Measurements from ENCODE around the gene SBK2.
A peak's percentile ranks its signal among the peaks of the same experiment; 100 is the strongest.
"Not testable (repeated sequence)": the region's sequence is repeated elsewhere in the genome, so short reads cannot be mapped to it uniquely, and the experiment has no call there.

SBK2 gene

DNA sequence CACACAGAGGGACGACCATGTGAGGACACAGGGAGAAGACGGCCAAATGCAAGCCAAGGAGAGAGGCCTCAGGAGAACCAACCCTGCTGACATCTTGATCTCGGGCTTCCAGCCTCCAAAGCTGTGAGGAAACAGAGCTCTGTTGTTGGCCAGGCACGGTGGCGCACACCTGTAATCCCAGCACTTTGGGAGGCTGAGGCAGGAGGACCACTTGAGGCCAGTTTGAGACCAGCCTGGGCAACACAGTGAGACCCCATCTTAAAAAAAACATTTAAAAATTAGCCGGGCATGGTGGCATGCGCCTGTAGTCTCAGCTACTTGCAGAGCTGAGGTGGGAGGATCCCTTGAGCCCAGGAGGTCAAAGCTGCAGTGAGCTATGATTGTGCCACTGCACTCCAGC is 2.7 kb downstream of the SBK2 start:
- not testable (repeated sequence) for DNase-seq

DNA sequence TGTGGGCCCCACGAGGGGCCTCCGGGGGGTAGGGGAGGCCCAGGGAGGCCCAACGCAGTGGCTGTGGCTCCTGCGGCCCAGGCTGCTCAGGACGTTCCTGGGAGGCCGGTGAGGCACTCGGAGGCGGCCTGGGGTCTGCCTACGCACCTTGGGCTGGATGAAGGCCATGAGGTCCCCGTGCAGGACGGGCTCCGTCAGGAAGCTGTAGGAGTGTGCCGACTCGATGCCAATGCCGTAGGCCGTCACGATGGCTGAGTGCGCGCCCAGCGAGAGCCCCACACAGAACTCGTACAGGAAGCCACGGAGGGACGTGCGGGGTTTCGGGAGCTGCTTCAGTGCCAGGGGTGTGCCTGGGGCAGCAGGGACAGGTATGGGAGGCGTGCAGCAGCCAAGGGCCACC is 5.9 kb downstream of the SBK2 start:
- DNase-seq = no peak

DNA sequence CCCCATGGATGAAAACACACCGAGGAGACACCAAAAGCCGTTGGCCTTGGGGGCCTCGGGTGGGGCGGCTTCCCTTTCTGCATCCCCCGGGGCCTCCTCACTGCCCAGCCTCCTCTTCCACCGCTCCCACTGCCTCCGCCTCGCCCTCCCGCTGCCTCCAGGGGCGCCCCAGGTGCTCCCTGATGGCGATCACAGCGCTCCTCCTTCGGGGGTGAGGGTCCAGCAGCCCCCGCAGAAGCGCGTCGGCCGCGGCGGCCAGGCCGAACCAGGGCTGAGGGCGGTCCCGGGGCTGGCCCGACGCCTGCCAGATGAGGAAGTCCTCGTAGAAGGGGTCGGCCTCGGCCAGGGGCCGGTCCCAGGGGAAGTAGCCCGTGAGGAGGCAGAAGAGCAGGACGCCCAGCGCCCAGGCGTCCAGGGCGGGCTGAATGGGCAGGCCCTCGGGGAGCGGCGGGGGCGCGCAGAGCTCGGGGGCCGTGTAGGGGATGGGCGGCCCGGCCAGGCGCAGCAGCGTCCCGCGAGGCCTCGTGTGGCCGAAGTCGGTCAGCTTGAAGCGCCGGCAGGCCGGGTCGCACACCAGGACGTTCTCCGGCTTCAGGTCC is 7.2 kb downstream of the SBK2 start:
- DNase-seq = no peak

DNA sequence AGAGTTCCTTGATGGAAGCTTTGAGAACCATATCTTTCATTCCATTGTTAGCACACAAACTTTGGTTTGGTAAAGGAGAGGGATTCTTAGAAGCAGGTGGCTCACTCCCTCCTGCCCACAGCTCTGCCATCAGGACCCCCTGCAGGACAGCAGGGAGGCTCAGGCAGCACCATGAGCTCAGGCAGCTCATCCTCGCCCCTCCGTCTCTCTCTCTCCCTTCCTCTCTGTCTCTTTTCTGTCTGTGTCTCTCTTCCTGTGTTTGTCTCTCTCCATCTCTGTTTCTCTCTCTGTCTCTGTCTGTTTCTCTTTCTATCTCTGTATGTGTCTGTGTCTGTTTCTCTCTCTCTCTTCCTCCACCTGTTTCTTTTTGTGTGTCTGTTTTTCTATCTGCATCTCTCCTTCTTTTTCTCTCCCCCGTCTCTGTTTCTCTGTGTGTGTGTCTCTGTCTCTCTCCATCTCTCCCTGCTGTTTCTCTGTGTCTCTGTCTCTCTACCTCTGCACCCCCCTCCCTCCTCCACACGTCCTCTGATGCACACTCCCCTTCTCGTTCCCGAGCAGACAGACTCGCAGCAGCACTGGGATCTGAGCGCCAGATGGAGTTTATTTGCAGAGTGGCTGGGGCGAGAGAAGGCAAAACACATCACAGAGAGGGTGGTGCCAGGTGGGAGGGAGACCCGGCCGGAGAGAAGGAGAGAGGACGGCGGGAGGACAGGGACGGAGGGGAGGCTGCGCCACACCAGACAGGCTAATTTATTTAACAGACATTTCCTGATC is 8.7 kb downstream of the SBK2 start:
- DNase-seq = peak; percentile 95 to 96

DNA sequence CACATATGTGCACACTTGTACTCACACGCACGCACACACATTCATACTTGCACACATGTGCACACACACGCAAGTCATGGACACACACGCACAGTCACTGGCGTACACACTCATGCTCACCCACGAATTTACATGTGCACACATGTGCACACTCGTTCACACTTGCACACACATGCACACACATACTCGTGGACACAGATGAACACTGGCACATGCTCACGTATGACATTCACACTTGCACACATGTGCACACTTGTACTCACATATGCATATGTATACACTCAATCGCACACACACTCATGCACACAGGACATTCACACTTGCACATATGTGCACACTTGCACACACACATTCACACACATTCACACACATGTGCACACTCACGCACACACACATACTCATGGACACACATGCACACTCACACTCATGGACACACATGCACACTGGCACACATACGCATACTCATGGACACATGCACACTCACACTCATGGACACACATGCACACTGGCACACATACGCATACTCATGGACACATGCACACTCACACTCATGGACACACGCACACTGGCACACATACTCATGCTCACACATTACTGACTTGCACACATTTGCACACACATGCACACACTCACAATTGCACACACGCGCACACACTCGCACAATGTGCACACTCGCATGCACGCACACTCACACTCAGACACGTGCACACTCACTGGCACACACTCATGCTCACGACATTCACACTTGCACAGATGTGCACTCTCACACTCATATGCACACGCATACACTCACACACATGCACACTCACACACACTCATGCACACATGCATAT is 9.5 kb downstream of the SBK2 start:
- no peak for DNase-seq

DNA sequence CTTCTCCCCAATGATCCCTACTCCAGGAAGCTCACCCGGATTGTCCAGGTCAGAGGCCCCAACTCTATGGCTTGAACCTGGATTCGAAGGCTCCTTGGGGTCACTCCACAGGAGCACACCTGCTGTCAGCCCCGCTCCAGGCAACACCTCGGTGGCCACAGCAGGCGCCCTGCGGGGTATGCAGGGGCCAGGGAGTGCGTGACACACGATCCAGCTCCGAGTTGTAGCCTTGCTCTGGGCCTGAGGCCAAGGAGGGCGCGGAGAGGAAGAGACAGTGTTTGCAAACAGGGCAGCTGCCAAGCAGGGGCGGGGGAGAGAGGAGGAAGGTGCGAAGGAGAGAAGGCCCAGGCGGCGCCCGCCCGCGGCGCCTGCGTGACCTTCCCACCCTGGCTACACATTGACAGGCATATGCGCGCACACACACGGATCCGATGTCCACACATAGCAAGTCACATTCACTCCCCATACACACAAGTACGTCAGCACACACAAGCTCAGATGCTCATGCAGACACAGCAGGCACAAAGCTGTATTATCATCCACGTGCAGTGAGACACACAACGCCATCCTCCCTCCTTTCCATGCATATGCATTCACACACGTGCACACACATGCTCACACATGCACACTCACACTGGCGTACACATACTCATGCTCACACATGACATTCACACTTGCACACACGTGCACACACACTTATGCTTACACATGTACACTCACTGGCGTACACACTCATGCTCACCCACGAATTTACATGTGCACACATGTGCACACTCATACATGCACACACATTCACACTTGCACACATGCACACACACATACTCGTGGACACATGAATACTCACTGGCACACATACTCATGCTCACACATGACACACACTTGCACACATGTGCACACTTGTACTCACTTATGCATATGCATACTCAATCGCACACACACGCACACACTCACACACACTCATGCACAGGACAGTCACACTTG is 10.4 kb downstream of the SBK2 start:
- peak; percentile 15 to 48 for DNase-seq

DNA sequence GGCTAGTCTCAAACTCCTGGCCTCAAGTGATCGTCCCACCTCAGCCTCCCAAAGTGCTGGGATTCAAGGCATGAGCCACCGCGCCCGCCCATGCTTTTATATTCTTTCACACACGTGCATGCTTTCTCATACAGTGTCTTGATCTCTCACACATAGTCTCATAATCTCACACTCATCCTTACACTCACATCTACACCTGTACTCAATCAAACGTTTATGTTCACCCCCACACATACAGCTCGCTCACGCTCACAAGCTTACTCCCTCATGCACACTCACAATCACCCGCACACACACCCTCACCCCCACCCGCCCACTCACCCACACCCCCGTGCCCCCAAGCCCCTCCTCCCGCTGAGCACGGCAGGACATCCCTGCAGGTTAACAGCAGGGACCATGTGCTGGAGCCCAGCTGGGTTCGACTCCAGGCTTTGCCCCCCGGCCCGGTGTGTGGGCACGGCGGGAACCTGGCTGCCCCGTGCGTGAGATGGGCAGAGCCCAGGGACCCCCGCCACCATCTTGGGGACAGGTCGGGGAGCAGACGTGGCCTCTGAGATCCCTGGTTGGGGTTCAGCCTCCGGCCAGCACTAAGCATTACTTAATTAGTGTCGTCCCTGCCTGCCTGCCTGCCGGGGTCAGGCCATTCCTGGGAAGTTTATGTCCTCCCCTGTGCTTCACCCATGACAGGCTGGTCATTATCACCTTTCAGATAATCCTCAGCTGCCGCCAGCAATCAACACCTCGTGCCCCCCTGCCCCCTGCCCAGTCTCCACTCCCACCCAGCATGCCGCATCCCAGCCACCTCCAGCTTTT is 11.4 kb downstream of the SBK2 start:
- peak in 1 of 2 experiments; percentile 42 for DNase-seq

DNA sequence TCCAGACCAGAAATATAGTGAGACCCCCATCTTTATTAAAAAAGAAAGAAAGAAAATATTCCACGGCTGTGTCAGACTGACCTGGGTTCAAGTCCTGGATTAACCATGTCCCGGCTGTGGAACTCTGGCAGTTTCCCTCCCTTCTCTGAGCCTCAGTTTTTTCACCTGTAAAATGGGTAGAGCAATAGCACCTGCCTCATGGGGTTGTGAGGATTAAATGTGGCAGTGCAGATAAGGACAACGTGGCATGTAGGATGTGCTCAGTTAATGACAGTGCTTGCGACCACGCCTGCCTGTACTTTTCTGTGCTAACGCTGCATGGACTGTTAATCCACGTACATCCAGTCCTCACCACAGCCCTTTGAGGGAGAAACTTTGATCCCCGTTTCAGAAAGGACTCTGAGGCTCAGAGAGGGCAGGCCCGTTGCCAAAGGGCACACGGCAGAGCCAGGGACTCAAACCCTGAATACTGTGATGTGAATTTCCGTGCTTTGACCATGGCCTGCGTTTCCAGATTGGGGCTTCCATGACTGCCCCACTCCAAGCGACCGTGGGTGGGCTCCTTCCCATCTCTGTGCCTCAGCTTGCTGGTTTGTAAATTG is 16.1 kb downstream of the SBK2 start:
- DNase-seq = no peak

DNA sequence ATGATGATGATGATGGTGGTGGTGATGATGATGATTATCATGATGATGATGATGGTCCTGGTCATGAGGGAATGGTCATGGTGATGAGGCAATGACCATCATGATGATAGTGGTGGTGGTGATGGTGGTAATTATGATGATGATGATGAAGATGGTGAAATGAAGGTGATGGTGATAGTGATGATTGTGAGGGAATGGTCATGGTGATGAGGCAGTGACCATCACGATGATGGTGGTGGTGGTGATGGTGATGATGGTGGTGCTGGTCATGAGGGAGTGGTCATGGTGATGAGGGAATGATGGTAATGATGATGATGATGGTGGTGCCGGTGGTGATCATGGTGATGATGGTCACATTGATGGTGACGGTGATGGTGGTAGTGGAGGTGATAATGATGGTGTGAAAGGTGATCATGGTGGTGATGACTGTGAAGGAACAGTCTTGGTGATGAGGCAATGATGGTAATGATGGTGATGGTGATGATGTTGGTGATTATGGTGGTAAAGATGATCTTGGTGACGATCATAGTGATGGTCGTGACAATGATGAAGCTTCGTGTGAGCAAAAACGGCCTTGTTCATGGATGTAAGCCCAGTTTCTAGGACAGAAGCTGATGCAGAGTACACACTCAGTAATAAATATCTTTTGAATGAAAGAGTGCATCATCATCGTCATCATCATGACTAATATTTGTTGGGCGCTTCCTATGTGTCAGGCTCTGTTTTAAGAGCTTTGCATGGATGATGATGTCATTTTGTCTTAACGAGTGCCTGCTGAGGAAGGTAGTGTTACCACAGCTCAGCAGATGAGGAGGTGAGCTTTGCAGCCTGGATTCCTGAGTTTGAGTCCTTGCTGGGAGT is 17.3 kb downstream of the SBK2 start:
- no peak for DNase-seq

DNA sequence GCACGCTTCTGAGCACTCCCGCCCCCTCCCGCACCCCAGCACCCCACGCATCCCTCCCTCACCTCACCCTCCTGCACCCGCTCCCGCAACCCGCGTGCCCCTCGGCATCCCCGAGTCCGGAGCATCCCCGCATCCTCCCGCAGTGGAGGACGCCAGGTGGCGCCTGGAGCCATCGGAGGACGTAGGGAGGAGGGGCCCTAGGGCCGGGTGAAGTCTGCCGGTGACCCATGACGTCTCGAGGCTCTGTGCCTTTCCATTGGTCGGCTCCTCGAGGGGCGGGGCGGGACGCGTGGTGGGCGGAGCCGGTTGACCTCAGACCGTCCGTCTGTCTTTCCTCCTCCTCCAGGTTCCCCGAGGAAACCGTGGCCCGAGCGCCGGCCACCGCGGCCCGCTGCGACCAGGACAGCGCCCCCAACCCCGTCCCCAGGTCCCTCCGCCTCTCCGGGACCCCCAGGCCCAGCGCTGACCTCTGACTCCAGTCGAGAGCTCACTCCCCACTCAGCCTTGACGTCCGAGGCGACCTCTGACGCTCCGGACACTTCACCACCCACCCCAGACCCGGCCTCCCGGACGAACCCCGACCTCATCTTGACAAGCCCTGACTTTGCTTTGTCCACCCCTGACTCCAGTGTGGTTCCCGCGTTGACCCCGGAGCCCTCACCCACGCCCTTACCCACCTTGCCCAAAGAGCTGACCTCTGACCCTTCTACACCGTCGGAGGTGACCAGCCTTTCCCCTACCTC is 19.9 kb downstream of the SBK2 start:
- DNase-seq = peak; percentile 80 to 91

DNA sequence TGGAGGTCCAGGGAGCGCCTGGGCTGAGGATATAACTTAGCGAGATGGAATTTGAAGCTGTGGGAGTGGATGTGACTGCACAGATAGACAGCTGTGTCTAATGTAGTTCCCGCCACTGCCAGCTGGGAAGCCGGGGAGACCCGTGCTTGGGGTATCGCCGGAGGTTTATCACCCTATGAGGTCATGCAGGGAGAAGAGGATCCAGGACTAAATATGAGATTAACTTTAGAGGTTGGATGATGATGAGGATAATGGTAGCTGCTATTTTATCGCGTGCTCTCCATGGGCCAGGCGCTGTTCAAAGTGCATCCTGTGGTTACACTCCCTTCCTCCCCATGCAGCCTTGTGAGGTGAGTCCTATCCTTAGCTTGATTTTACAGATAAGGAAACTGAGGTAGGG is 28.8 kb downstream of the SBK2 start:
- no peak for DNase-seq

DNA sequence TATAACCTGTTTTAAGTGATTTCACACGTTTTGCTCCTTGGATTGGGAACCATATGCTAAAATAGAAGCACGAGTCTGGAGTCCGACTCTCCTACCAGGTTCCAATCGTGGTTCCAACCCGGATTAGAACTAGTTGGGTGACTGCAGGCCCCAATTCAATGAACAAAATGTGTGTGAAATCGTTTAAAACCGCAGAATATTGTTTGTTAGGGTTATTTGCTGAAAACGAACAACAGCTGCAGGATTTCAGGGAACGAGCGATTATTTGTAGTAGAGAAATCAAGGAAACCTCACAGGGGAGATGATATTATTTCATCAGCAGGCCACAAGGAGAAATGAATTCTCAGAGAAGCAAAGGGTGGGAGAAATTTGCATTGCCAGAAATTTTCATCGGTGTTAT is 32.0 kb downstream of the SBK2 start:
- DNase-seq = no peak

DNA sequence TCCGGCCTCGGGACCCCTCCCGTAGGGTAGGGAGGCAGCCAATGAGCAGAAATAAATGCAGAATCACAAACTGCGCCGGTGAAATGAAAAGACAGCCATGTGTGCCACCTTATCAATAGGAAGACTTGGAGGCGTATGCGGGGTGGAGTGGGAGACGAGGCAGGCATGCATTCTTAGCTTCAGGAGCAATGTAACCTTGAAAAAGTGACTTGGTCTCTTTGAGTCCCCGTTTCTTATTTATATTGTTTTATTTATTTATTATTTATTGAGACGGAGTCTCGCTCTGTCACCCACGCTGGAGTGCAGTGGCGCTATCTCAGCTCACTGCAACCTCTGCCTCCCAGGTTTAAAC is 32.7 kb downstream of the SBK2 start:
- DNase-seq = no peak

DNA sequence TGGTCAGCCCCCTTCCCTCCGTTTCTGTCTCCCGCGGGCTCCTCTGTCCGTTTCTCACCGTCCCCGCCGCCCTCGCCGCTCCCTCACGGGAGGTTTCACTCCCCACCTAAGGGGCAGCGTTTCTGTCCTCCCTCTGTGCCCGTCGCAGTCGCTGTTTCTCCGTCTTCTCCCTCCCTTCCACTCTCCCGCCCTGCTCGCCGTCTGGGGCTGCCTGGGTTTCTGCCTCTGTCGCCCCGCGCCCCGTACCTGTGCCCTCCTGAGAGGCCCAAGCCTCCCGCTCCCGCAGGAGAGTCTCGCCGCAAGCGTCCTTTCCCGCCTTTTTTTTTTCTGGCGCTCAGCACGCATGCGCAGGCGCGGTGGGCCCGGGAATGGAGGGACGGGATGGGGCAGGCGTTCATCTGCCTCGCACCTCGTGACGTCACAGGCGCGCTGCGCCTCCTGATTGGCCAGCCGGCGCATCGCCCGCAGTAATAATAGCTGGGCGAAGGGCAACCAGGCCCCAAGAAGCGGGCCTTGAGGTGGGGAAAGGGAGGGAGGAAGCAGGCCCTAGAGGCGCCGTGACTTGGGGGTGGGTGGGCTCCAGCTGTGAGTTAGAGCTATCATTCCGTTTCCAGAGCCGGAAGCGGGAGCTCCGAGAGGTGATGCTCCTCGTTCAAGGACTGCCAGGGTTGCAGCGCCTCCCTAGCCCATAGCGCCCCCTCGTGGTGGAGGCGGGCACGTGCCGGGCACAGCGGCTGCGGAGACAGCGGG is 33.3 kb downstream of the SBK2 start:
- DNase-seq = peak; percentile 88 to 92

DNA sequence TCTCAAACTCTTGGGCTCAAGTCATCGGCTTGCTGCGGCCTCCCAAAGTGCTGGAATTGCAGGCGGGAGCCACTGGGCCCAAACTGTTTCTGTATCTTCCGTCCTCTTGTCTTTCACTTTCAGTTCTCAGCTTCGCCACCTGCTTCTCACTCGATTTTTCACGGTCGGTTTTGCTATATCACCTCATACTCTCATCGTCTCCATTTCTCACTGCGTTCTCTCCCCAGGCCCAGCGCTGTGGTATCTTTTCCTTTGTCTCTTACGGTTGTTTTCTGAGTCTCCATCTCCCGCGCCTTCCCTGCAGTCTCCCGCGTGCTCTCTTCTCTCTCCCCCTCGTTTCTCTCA is 33.8 kb downstream of the SBK2 start:
- no peak for DNase-seq

DNA sequence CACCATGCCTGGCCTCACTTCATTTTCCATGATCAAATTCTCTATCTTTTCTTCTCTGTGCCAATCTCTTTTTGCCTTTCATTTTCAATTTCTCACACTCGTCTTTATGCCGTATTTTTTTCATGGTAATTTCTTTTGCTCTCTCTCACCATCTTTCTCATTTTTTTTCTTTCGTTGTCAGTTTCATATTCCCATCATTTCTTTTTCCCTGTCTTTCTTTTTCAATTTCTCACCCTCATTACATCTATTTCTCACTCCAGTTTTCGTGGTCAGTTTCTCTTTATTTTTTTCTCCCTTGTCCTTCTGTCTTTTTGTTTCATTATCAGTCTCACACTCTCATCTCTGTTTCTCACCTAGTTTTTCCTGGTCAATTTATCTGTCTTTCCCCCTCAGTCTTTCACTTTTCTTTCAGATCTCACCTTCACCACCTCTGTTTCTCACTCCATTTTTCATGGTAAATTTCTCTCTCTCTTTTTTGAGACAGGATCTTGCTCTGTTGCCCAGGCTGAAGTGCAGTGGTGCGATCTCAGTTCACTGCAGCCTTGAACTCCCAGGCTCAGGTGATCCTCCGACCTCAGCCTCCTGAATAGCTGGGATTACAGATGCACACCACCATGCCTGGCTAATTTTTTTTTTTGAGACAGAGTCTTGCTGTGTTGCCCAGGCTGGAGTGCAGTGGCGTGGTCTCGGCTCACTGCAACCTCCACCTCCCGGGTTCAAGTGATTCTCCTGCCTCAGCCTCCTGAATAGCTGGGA is 34.6 kb downstream of the SBK2 start:
- DNase-seq = no peak

DNA sequence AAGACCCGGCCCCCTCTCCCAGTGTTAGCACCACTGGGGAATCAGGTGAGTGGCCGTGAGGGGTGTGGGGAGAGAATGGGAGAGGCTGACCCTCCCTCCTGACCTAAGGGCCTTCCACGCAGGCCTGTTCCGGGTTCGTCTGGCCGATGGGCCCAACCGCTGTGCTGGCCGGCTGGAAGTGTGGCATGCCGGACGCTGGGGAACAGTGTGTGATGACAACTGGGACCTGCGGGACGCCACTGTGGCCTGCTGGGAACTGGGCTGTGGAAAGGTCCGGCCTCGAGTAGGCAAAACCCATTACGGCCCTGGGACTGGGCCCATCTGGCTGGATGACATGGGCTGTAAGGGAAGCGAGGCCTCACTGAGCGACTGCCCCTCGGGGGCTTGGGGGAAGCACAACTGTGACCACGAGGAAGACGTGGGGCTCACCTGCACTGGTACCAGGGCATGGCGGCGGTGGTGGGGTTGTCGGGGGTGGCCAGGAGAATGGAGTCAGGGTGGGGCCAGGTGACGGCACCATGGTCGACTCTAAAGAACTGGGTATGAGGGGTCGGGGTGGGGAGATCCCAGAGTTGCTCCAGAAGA is 36.5 kb downstream of the SBK2 start:
- DNase-seq = no peak
